Myocyte (in vitro differentiated cells): ENCODE data around the gene FCER2. TPM values are rescaled to one million over a fixed set of nuclear protein-coding genes. Genes with fewer than 3 reads are reported as not detected.

ENCODE experiments used
- total RNA-seq: library from RNA; depleted of rRNA; stranded (reverse); fragments of >200 nt; gene quantifications from 2 replicates; pipeline ENCODE4 v1.2.3, GENCODE V29; 2014

FCER2 gene
- total RNA-seq, 1 donor from 2014 or later = not detected

Other genes starting within 250 kb of the FCER2 start
- 2.4 and 5.0 TPM in 2 replicates for gene PEX11G, start 213.1 kb downstream of the FCER2 start, total RNA-seq
- 70.8 and 83.6 TPM in 2 replicates for gene ZNF358, start 186.0 kb downstream of the FCER2 start, total RNA-seq
- 9.2 and 10.7 TPM in 2 replicates for gene MCOLN1, start 179.5 kb downstream of the FCER2 start, total RNA-seq
- 92.8 and 127 TPM in 2 replicates for gene PNPLA6, start 166.4 kb downstream of the FCER2 start, total RNA-seq
- gene CAMSAP3, start 106.3 kb downstream of the FCER2 start, total RNA-seq = not detected in 2 replicates
- 30.5 and 31.2 TPM in 2 replicates for gene XAB2, start 72.6 kb downstream of the FCER2 start, total RNA-seq
- gene PET100, start 72.3 kb downstream of the FCER2 start, total RNA-seq = 8.8 and 15.9 TPM in 2 replicates
- not detected in 2 replicates for gene PCP2, start 68.4 kb downstream of the FCER2 start, total RNA-seq
- 1.9 TPM in 1 of 2 replicates, not detected in the other for gene STXBP2, start 65.0 kb downstream of the FCER2 start, total RNA-seq
- not detected in 2 replicates for gene RETN, start 33.1 kb downstream of the FCER2 start, total RNA-seq
- not detected in 2 replicates for gene MCEMP1, start 25.0 kb downstream of the FCER2 start, total RNA-seq
- 50.4 and 95.9 TPM in 2 replicates for gene TRAPPC5, start 21.3 kb downstream of the FCER2 start, total RNA-seq
- gene CLEC4G, start 30.0 kb upstream of the FCER2 start, total RNA-seq = not detected in 2 replicates
- gene CD209, start 45.4 kb upstream of the FCER2 start, total RNA-seq = not detected in 2 replicates
- not detected in 2 replicates for gene CLEC4M, start 61.1 kb upstream of the FCER2 start, total RNA-seq
- 25.2 and 25.4 TPM in 2 replicates for gene EVI5L, start 128.1 kb upstream of the FCER2 start, total RNA-seq
- not detected in 2 replicates for gene PRR36, start 172.3 kb upstream of the FCER2 start, total RNA-seq
- gene LRRC8E, start 186.4 kb upstream of the FCER2 start, total RNA-seq = 0.53 and 1.0 TPM in 2 replicates
- gene MAP2K7, start 201.7 kb upstream of the FCER2 start, total RNA-seq = 13.1 and 16.0 TPM in 2 replicates
- 0.21 and 4.2 TPM in 2 replicates for gene TGFBR3L, start 212.7 kb upstream of the FCER2 start, total RNA-seq
- gene SNAPC2, start 218.2 kb upstream of the FCER2 start, total RNA-seq = 21.5 and 27.5 TPM in 2 replicates
- gene CTXN1, start 224.0 kb upstream of the FCER2 start, total RNA-seq = 5.0 and 7.5 TPM in 2 replicates
- gene TIMM44, start 241.5 kb upstream of the FCER2 start, total RNA-seq = 72.6 and 88.3 TPM in 2 replicates